Heart left ventricle (tissue), 16 donors: ENCODE data around the gene CELSR1. TPM values are rescaled to one million over a fixed set of nuclear protein-coding genes. Genes with fewer than 3 reads are reported as not detected.

Experiments used
- ATAC-seq, 4 donors: fragments of 200-7000 bp; cut with Tn5 transposase; one replicate each; pipeline ENCODE4 v1.9.1; 2020 to 2022; ENCODE audit warnings: moderate library complexity in 4 of 4, mild to moderate bottlenecking in 3 of 4, moderate number of reproducible peaks in 1 of 4
- DNase-seq, 5 donors: peaks; one replicate each; pipeline ENCODE4 v3.0.0-alpha.2; 2020
- H3K27ac ChIP-seq, 12 donors: fragments of 200-600 bp; sonication (generic) in 4 of 12; one replicate each; pipeline versions ENCODE4 v1.5.0 to v1.8.0; 2016 to 2022; ENCODE audit warnings: mild to moderate bottlenecking in 2 of 12
- H3K27me3 ChIP-seq, 9 donors: fragments of 200-600 bp; sonication (generic) in 2 of 9; one replicate each; pipeline versions ENCODE4 v1.5.1 to v1.8.0; 2016 to 2022; ENCODE audit warnings: mild to moderate bottlenecking in 3 of 9
- H3K36me3 ChIP-seq, 9 donors: fragments of 200-600 bp; sonication (generic) in 2 of 9; one replicate each; pipeline versions ENCODE4 v1.5.0 to v1.8.0; 2018 to 2022; ENCODE audit warnings: mild to moderate bottlenecking in 2 of 9
- H3K4me1 ChIP-seq, 12 donors: fragments of 200-600 bp; sonication (generic) in 4 of 12; one replicate each; pipeline versions ENCODE4 v1.5.0 to v1.8.0; 2016 to 2022; ENCODE audit warnings: mild to moderate bottlenecking in 3 of 12
- H3K4me3 ChIP-seq, 12 donors: fragments of 200-600 bp; sonication (generic) in 4 of 12; one replicate each; pipeline versions ENCODE4 v1.5.0 to v1.8.0; 2017 to 2022; ENCODE audit warnings: mild to moderate bottlenecking in 9 of 12, moderate library complexity in 4 of 12
- H3K9me3 ChIP-seq, 12 donors: fragments of 200-600 bp; sonication (generic) in 4 of 12; one replicate each; pipeline versions ENCODE4 v1.5.0 to v1.8.0; 2016 to 2022; ENCODE audit warnings: mild to moderate bottlenecking in 1 of 12
- POLR2A ChIP-seq, 2 donors: fragments of 450-650 bp; IDR thresholded peaks; one replicate each; pipeline ENCODE4 v1.6.1; 2017; ENCODE audit warnings: antibody characterized with exemption in 2 of 2, mild to moderate bottlenecking in 2 of 2, moderate library complexity in 2 of 2
- WGBS, 4 donors: extraction: QIAGEN DNeasy Blood & Tissue Kit in 2 of 4; methylation state at CpG; one replicate each; pipeline versions ENCODE4 v1.1.5 to v1.1.7; 2013 to 2018; 5-methylcytosine and 5-hydroxymethylcytosine counted together
- intact Hi-C, 10 donors: fragments of 100-400 bp; cut with DNase I; formaldehyde crosslinking; loops; one replicate each; pipeline versions ENCODE4 v1.11.1 to v1.14.2; 2022
- polyA plus RNA-seq, 2 donors: library from polyadenylated mRNA; stranded (reverse); fragments of 200-250 nt; gene quantifications; one replicate each; pipeline ENCODE4 v1.2.3, GENCODE V29; 2013
- total RNA-seq, 9 donors: library from RNA; depleted of rRNA in 2 of 9; stranded (reverse); fragments of >200 nt in 2 of 9; fragmentation: NEBNext Ultra II Directional in 3 of 9; extraction: Animal tissue kit (Norgen Biotek cat#: 25700) in 3 of 9; gene quantifications; one replicate each; pipeline versions ENCODE4 v1.1.0 to v1.2.4, GENCODE V29; 2016 to 2023
- TF ChIP-seq, protein P1 (sequence below), 12 donors: fragments of 200-600 bp; sonication (generic) in 4 of 12; IDR thresholded peaks; one replicate each; pipeline versions ENCODE4 v1.5.0 to v1.8.0; 2018 to 2022; ENCODE audit warnings: antibody characterized with exemption in 12 of 12, mild to moderate bottlenecking in 5 of 12
- donor health status: ischemic (EF 13 %, LVEDD 7.1; RV severe dilation, severe dysfunction).
- donor health status: healthy with polysubstance abuse.
- donor health status: DM: no; HTN: yes; CAD: no.
- donor health status: DM: no; HTN: no; CAD: no.
- donor health status: ischemic (EF 25% LVEDD 6.9; RV normal size, moderate dysfunction).
- donor health status: ischemic (EF 25% LVEDD 5.7; RV mildly dilated, moderate dysfunction).
- donor health status: healthy.
- donor health status: DM: yes; HTN: yes; CAD: no.
- donor health status: ischemic (EF 35%, LVEDD 5.7; RV mildly dilated, moderate dysfunction).
- donor health status: nonischemic (EF 11% LVEDD 7.7; RV severe dilation, severe dysfunction).
- donor health status: DM: yes; HTN: yes; CAD: no.
- donor health status: PGD.
- donor health status: ischemic (EF 29% LVEDD 5.4; RV normal size, mild dysfunction).
- donor health status: nonischemic (EF 23%, LVEDD 6.1; RV moderate dilation, normal function).

Gene CELSR1
- total and polyA plus RNA-seq, 11 donors, result 5.9 to 15.8 (median 11.9) TPM

- no peak for ATAC-seq
- no peak for TF ChIP-seq POLR2A (IDR thresholded peaks at IDR 0.05)
- TF ChIP-seq, protein P1, sequence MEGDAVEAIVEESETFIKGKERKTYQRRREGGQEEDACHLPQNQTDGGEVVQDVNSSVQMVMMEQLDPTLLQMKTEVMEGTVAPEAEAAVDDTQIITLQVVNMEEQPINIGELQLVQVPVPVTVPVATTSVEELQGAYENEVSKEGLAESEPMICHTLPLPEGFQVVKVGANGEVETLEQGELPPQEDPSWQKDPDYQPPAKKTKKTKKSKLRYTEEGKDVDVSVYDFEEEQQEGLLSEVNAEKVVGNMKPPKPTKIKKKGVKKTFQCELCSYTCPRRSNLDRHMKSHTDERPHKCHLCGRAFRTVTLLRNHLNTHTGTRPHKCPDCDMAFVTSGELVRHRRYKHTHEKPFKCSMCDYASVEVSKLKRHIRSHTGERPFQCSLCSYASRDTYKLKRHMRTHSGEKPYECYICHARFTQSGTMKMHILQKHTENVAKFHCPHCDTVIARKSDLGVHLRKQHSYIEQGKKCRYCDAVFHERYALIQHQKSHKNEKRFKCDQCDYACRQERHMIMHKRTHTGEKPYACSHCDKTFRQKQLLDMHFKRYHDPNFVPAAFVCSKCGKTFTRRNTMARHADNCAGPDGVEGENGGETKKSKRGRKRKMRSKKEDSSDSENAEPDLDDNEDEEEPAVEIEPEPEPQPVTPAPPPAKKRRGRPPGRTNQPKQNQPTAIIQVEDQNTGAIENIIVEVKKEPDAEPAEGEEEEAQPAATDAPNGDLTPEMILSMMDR (IDR thresholded peaks at IDR 0.05), result no peak
Observed at GRCh38 chr22:46579751-46580449, 42.5 kb upstream of the CELSR1 start.

DNA sequence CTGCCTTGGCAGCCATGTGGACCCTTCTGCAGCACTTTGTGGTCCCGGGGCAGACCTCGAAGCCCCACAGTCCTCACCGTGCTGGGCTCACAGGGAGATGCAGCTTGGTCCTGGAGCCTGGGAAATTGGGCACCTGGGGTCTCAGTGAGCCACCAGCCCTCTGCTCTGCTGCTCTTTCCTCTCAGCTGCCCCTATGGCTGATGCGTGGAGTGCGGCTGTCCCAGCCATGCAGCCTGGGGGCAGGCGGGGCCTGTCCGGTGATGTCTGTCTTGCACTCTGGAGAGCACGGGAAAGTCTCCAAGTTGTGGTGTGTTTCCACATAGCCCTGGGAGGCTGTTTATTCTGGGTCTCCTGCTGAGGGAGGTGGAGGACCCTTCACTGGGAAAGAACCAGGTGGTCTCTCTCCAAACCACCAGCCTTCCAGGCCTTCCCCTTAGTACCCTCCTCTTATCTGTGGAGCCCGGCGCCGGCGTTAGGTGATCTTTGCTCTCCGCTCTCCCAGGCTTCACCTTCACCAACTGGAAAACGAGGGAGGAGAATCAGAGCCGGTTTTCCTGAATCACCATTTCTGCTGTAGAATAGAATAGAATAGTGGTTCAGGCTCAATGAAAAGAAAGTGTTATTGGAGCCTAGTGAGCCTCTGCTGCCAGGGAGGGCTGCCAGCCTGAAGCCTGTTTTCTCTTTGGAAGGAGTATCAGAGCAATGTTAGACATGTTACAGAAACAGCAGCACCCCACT is 41.6 kb upstream of the CELSR1 start:
- DNase-seq, result peak; percentile 73 to 89 (median 77)
- WGBS, 4 donors, result 24 to 46% (median 34%) methylated on average over 14 to 15 of the region's 15 CpGs

More at GRCh38 chr22:46579751-46580449, 42.5 kb upstream of the CELSR1 start:
- peak overlapping the region in 7 of 12 donors; percentile 2 to 89 (median 80) for H3K4me3 ChIP-seq
- no peaks in the 10 kb centered on the region for H3K36me3 ChIP-seq
- peaks cover 24 to 81% (median 71%) of the 10 kb centered on the region in 12 donors for H3K4me1 ChIP-seq
- H3K9me3 ChIP-seq, result no peaks in the 10 kb centered on the region
- H3K27me3 ChIP-seq, result no peaks in the 10 kb centered on the region
- H3K27ac ChIP-seq, result peak overlapping the region; percentile 59 to 96 (median 87)
- peak in 3 of 5 donors; percentile 8 to 55 (median 42) for DNase-seq
- intact Hi-C loops, result loop anchor here in 9 of 10 donors (2.0 to 10.0 kb wide), 9 partner anchors 37 to 175 kb away; partner anchors contain the start of genes CERK (in 4 of the 9) and GRAMD4 (in 2 of the 9)
- 47 to 73% (median 71%) methylated on average over 12 to 14 of the region's 14 CpGs for WGBS, 4 donors

DNA sequence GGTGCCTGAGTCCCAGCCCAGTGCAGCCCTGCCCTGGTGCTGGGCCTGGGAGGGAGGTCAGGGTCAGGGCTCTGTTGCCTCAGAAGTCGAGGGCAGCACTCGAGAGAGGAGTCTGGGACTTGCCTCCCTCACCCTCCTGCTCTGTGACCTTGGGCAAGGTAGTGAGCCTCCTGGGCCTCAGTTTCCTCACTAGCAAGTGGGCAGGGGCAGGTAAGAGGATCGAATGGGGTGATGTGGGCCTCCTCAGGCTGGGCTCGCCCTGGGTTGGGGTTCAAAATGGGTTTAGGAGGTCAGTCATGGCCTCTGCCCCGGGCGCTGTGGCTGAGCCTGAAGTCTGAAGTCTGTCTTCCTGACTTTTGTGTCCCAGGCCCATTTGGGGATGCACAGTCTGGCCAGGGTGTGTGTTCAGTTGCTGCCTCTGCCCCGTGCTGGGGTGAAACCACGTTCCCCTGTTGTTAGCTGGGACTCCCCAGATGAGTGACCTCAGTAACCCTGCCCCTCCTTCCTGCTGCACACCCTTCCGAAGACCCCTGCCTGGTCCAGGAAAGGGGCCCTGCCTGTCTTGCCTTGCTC is 40.9 kb upstream of the CELSR1 start:
- ATAC-seq (peak in 2 of 4 donors; percentile 12 to 19), DNase-seq (peak in 4 of 5 donors; percentile 12 to 61 (median 38))
- intact Hi-C loops, result loop anchor here in 8 of 10 donors (2.0 to 10.0 kb wide), 8 partner anchors 39 to 176 kb away; partner anchors contain the start of genes CERK (in 4 of the 8) and GRAMD4 (in 1 of the 8)
- no peaks in the 10 kb centered on the region for H3K27me3 ChIP-seq
- H3K4me1 ChIP-seq, result peaks cover 24 to 80% (median 68%) of the 10 kb centered on the region in 12 donors
- peak overlapping the region; percentile 71 to 96 (median 87) for H3K27ac ChIP-seq
- H3K36me3 ChIP-seq, result no peaks in the 10 kb centered on the region
- TF ChIP-seq, protein P1 (IDR thresholded peaks at IDR 0.05), result no peak
- TF ChIP-seq POLR2A (IDR thresholded peaks at IDR 0.05), result no peak
- H3K4me3 ChIP-seq, result peak overlapping the region in 11 of 12 donors; percentile 73 to 89 (median 80)
- WGBS, 4 donors, result 26 to 36% (median 31%) methylated on average over 7 to 9 of the region's 9 CpGs
- no peaks in the 10 kb centered on the region for H3K9me3 ChIP-seq

More for the DNA sequence above, 41.6 kb upstream of the CELSR1 start:
- Histone ChIP-seq H3K4me3 (peak overlapping the region in 11 of 12 donors; percentile 6 to 89 (median 80)), H3K27me3 (no peaks in the 10 kb centered on the region), H3K9me3 (no peaks in the 10 kb centered on the region), H3K36me3 (no peaks in the 10 kb centered on the region), H3K4me1 (peaks cover 24 to 77% (median 67%) of the 10 kb centered on the region in 12 donors), H3K27ac (peak overlapping the region; percentile 59 to 96 (median 87))
- intact Hi-C loops, result loop anchor here in 8 of 10 donors (2.0 to 10.0 kb wide), 8 partner anchors 38 to 176 kb away; partner anchors contain the start of genes CERK (in 4 of the 8) and GRAMD4 (in 1 of the 8)
- TF ChIP-seq, protein P1 (IDR thresholded peaks at IDR 0.05), result peak in 4 of 12 donors; percentile 17 to 46 (median 34)
- peak in 1 of 2 donors; percentile 49 for TF ChIP-seq POLR2A (IDR thresholded peaks at IDR 0.05)
- ATAC-seq, result peak; percentile 49 to 73 (median 64)
